Bronchial epithelial cell (primary cell): Measurements from ENCODE around the gene AK8. TPM values are rescaled to one million over a fixed set of nuclear protein-coding genes. Genes with fewer than 3 reads are reported as not detected.

ENCODE experiments used
- DNase-seq: peaks from one replicate; pipeline ENCODE4 v3.0.0-alpha.2; 2010; ENCODE audit warnings: low read depth
- FAIRE-seq: peaks from 2 replicates; lab custom pipeline; 2011; peaks lifted over from hg19 to GRCh38; lab: Jason Lieb, UNC
- H3K27me3 ChIP-seq: 2 replicates; pipeline ENCODE4 v1.5.1; 2011; ENCODE audit warnings: low read length; ENCODE audit not compliant: control insufficient read depth, insufficient read depth
- H3K36me3 ChIP-seq: 2 replicates; pipeline ENCODE4 v1.5.1; 2011; ENCODE audit warnings: low read length; ENCODE audit not compliant: control insufficient read depth, insufficient read depth
- H3K4me3 ChIP-seq: 2 replicates; pipeline ENCODE4 v1.5.1; 2011; ENCODE audit warnings: mild to moderate bottlenecking, low read depth, low read length, control low read depth
- total RNA-seq: library from RNA; depleted of rRNA; stranded (reverse); fragments of >200 nt; gene quantifications from 2 replicates; pipeline ENCODE4 v1.2.1, GENCODE V29; 2014
- TF ChIP-seq, protein P1 (sequence below): IDR thresholded peaks from 2 replicates; pipeline ENCODE4 v1.5.1; 2011; ENCODE audit warnings: mild to moderate bottlenecking, moderate library complexity, low read length, control low read depth, inconsistent platforms; ENCODE audit not compliant: insufficient read depth, severe bottlenecking

Gene AK8
- total RNA-seq, 1 donor from 2014 or later, result not detected

- H3K36me3 ChIP-seq, result no peaks in the 10 kb centered on the region
- TF ChIP-seq, protein P1, sequence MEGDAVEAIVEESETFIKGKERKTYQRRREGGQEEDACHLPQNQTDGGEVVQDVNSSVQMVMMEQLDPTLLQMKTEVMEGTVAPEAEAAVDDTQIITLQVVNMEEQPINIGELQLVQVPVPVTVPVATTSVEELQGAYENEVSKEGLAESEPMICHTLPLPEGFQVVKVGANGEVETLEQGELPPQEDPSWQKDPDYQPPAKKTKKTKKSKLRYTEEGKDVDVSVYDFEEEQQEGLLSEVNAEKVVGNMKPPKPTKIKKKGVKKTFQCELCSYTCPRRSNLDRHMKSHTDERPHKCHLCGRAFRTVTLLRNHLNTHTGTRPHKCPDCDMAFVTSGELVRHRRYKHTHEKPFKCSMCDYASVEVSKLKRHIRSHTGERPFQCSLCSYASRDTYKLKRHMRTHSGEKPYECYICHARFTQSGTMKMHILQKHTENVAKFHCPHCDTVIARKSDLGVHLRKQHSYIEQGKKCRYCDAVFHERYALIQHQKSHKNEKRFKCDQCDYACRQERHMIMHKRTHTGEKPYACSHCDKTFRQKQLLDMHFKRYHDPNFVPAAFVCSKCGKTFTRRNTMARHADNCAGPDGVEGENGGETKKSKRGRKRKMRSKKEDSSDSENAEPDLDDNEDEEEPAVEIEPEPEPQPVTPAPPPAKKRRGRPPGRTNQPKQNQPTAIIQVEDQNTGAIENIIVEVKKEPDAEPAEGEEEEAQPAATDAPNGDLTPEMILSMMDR, result no peak
- DNase-seq, result no peak
- H3K4me3 ChIP-seq, result no peak overlapping the region
- FAIRE-seq, result no peak
- peaks cover 3% of the 10 kb centered on the region for H3K27me3 ChIP-seq
These were observed 90.3 kb downstream of the AK8 start for GRCh38 chr9:132787748-132788159.

GRCh38 chr9:132784286-132784830, 93.7 kb downstream of the AK8 start:
- Histone ChIP-seq H3K36me3 (no peaks in the 10 kb centered on the region), H3K4me3 (no peak overlapping the region), H3K27me3 (peaks cover 3% of the 10 kb centered on the region)
- FAIRE-seq (no peak), DNase-seq (no peak)
- TF ChIP-seq, protein P1, result no peak

DNA sequence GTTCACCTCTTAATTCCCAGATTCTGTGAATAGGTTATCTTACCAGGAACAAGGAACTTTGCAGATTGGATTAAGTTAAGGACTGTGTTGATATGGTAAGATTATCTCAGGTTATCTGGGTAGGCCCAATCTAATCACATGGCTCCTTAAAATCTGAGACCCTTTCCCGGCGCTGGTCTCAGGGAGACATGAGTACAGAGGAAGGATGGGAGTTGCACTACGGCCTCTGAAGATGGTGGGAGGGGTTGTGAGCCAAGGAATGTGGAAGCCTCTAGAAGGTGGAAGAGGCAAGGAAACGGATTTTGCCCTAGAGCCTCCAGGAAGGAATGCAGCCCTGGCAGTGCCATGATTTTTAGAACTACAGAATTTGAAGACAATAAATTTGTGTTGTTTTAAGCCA, 95.1 kb downstream of the AK8 start:
- no peak overlapping the region for H3K4me3 ChIP-seq
- TF ChIP-seq, protein P1, result no peak
- DNase-seq (no peak), FAIRE-seq (no peak)
- peaks cover 3% of the 10 kb centered on the region for H3K27me3 ChIP-seq
- H3K36me3 ChIP-seq, result no peaks in the 10 kb centered on the region

DNA sequence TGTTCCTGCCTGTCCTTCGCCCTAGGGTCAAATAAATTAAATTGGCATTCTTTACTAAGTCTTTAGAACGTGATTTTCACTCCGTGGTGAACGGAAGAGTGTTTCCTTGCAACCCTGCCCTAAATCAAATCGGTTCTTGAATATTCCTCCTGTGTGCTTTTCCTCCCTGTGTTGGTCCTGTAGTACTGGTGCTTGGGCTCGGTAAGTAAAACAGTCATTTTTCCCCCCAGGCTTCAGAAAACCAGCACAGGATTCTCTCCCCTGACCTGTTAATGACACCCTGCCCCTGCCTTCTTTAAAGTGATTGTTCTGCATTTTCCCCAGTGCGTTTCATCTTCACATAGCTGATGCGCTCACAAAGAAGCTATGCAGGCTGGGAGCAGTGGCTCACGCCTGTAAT, 96.0 kb downstream of the AK8 start:
- Histone ChIP-seq H3K36me3 (no peaks in the 10 kb centered on the region), H3K27me3 (peaks cover 3% of the 10 kb centered on the region), H3K4me3 (no peak overlapping the region)
- FAIRE-seq (peak; percentile 7), DNase-seq (no peak)
- TF ChIP-seq, protein P1, result no peak

GRCh38 chr9:132780230-132781007, 97.7 kb downstream of the AK8 start:
- TF ChIP-seq, protein P1, result no peak
- FAIRE-seq, result no peak
- Histone ChIP-seq H3K36me3 (no peaks in the 10 kb centered on the region), H3K4me3 (no peak overlapping the region), H3K27me3 (no peaks in the 10 kb centered on the region)
- no peak for DNase-seq
